MM.1S (cell line): Measurements from ENCODE around the gene PHLDB3.

Source experiments
- EZH2phosphoT487 ChIP-seq: fragments of 300-600 bp; sonication (generic); IDR thresholded peaks from 2 replicates; pipeline ENCODE4 v1.6.1; 2018; ENCODE audit warnings: antibody characterized with exemption, low read length
- TF ChIP-seq, protein P1 (sequence below): fragments of 300-600 bp; sonication (generic); IDR thresholded peaks from 2 replicates; pipeline ENCODE4 v1.5.1; 2016; ENCODE audit warnings: antibody characterized with exemption, low read length, mixed read lengths

GRCh38 chr19:43433689-43434088 lies 70.9 kb downstream of the PHLDB3 start:
- TF ChIP-seq, protein P1, sequence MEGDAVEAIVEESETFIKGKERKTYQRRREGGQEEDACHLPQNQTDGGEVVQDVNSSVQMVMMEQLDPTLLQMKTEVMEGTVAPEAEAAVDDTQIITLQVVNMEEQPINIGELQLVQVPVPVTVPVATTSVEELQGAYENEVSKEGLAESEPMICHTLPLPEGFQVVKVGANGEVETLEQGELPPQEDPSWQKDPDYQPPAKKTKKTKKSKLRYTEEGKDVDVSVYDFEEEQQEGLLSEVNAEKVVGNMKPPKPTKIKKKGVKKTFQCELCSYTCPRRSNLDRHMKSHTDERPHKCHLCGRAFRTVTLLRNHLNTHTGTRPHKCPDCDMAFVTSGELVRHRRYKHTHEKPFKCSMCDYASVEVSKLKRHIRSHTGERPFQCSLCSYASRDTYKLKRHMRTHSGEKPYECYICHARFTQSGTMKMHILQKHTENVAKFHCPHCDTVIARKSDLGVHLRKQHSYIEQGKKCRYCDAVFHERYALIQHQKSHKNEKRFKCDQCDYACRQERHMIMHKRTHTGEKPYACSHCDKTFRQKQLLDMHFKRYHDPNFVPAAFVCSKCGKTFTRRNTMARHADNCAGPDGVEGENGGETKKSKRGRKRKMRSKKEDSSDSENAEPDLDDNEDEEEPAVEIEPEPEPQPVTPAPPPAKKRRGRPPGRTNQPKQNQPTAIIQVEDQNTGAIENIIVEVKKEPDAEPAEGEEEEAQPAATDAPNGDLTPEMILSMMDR = no peak
- TF ChIP-seq EZH2phosphoT487 = no peak
